ENCODE data around the gene MROH8.
A peak's percentile ranks its signal among the peaks of the same experiment; 100 is the strongest.

MROH8 gene

DNA sequence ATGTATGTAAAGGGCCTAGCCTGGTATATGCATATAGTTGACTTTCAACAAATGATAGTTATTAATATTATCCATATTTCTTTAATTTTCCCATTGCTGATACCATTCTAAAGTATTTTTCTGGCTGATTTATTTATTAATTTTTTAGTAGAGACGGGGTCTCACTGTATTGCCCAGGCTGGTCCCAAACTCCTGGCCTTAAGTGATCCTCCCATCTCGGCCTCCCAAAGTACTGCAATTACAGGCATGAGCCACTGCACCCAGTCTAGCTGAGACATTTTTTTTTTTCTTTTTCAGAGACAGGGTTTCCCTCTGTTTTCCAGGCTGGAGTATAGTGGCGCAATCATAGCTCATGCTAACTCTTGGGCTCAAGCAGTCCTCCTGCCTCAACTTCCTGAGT is 29.8 kb upstream of the MROH8 start:
- no peak overlapping the region for H3K9ac ChIP-seq (ENCODE audit: low read length)
- H3K27me3 ChIP-seq (ENCODE audit: control insufficient read depth, insufficient read depth, low read length): no peaks in the 10 kb centered on the region
- H3K36me3 ChIP-seq (ENCODE audit: control insufficient read depth, insufficient read depth, low read length): peaks cover 26% of the 10 kb centered on the region
- no peaks in the 10 kb centered on the region for H3K4me1 ChIP-seq (ENCODE audit: control insufficient read depth, insufficient read depth, low read length)
- H3K27ac ChIP-seq (ENCODE audit: low read depth, low read length): no peak overlapping the region
- H3K4me3 ChIP-seq (ENCODE audit: low read length): no peak overlapping the region

DNA sequence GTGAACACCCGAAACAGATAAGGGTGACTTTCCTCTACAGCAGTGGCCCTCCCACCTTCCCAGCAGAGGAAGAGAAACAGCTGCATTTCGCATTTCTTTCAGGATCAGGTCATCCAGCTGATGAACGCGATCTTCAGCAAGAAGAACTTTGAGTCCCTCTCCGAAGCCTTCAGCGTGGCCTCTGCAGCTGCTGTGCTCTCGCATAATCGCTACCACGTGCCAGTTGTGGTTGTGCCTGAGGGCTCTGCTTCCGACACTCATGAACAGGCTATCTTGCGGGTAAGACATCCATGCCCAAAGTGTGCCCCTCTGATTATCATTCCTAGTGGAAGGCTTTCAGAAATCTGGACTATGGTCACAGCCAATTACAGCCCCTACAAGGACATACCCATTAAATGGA is 27.8 kb upstream of the MROH8 start:
- Histone ChIP-seq H3K27me3 (ENCODE audit: control insufficient read depth, insufficient read depth, low read length) (no peaks in the 10 kb centered on the region), H3K36me3 (ENCODE audit: control insufficient read depth, insufficient read depth, low read length) (peaks cover 22% of the 10 kb centered on the region), H3K27ac (ENCODE audit: low read depth, low read length) (no peak overlapping the region), H3K4me1 (ENCODE audit: control insufficient read depth, insufficient read depth, low read length) (peaks cover 3% of the 10 kb centered on the region), H3K9ac (ENCODE audit: low read length) (no peak overlapping the region), H3K4me3 (ENCODE audit: low read length) (no peak overlapping the region)

DNA sequence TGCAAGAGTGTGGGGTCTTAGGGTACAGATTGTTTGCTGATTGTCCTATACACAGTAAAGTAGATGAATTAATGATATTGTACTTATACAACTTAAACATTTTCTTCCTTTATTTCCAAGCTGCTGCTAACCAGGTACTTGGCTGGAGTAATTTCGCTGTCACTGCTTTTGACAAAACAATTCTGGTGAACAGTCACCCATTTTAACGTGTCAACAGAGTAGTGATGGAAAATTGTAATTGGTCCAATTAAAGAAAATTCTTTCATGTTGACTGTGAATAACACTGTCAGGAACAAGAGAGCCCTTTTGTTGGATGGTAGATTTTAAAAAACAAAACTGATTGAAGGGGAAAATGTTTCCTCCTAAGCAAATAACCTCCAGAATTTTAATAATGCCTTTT is 26.4 kb upstream of the MROH8 start:
- H3K4me1 ChIP-seq (ENCODE audit: control insufficient read depth, insufficient read depth, low read length): peaks cover 3% of the 10 kb centered on the region
- H3K27me3 ChIP-seq (ENCODE audit: control insufficient read depth, insufficient read depth, low read length): no peaks in the 10 kb centered on the region
- H3K36me3 ChIP-seq (ENCODE audit: control insufficient read depth, insufficient read depth, low read length): peaks cover 25% of the 10 kb centered on the region
- H3K27ac ChIP-seq (ENCODE audit: low read depth, low read length): no peak overlapping the region
- H3K4me3 ChIP-seq (ENCODE audit: low read length): no peak overlapping the region
- H3K9ac ChIP-seq (ENCODE audit: low read length): no peak overlapping the region

DNA sequence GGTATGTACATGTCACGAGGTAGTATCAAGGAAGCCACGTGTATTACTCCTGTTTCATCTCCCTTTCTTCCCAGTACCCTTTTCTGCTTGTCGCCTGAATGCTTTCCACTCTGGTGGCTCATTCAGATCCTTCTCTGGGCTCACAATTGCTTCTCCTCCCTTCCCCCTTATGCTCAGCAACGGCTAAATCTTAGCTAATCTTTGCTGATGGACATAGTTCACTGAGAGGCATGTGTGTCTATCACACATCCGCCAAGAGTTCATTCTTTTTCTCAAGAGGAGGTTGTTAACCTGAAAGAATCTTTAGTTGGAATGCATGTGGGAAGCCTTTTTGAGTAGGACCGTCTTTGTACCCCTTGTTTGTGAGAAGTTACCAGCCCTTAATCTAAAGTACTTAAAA is 25.8 kb upstream of the MROH8 start:
- H3K4me3 ChIP-seq (ENCODE audit: low read length): no peak overlapping the region
- no peak overlapping the region for H3K27ac ChIP-seq (ENCODE audit: low read depth, low read length)
- H3K4me1 ChIP-seq (ENCODE audit: control insufficient read depth, insufficient read depth, low read length): peaks cover 3% of the 10 kb centered on the region
- no peak overlapping the region for H3K9ac ChIP-seq (ENCODE audit: low read length)
- H3K36me3 ChIP-seq (ENCODE audit: control insufficient read depth, insufficient read depth, low read length): peaks cover 30% of the 10 kb centered on the region
- H3K27me3 ChIP-seq (ENCODE audit: control insufficient read depth, insufficient read depth, low read length): no peaks in the 10 kb centered on the region

DNA sequence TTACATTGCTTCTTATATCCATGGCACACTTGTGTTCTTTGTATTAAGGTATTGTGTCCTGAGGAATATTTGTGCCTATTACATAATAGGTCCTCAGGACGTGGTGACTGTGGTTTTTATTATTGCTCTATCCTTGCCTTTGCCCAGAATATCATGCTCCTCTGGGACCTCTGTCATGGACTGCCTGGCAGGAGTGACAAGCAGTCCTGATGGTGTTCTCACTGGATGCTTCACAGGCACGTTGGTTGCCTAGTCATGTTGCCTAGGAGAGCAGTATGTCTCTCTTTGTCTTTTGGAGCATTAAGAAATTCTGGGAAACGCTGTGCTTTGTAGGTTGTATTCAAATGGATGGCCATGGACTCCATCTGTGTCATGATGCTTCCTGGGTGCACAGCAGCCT is 24.7 kb upstream of the MROH8 start:
- no peak overlapping the region for H3K27ac ChIP-seq (ENCODE audit: low read depth, low read length)
- H3K9ac ChIP-seq (ENCODE audit: low read length): no peak overlapping the region
- peaks cover 35% of the 10 kb centered on the region for H3K36me3 ChIP-seq (ENCODE audit: control insufficient read depth, insufficient read depth, low read length)

DNA sequence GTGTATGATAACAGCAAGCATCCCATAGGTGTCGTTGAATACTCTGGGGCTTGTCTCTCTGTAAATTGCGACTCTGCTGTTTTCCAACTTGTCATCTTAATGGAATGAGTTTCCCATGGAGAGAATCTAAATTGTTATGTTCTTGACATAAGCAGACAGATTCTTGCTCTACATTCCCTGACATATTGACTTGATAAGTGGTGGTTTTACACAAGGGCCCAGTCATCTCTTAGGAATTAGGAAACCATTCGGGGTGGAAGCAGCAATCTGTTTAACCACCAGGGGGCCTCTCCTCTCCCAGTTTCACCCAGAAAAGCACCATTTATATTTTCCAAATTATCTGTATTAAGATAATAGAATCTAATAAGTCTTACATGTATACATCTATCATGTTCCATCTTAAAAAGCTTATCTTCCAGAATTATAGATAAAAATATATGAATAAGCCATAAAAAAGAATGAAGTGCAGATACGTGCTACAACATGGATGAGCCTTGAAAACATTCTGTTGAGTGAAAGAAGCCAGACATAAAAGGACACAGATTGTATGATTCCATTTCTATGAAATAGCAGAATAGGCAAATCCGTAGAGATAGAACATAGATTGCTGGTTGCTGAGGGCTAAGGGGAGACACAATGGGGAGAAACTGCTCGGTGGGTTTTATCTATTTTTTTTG is 23.1 kb upstream of the MROH8 start:
- no peak overlapping the region for H3K4me3 ChIP-seq (ENCODE audit: low read length)
- no peak overlapping the region for H3K9ac ChIP-seq (ENCODE audit: low read length)
- no peaks in the 10 kb centered on the region for H3K27me3 ChIP-seq (ENCODE audit: control insufficient read depth, insufficient read depth, low read length)
- H3K4me1 ChIP-seq (ENCODE audit: control insufficient read depth, insufficient read depth, low read length): peaks cover 3% of the 10 kb centered on the region
- peaks cover 39% of the 10 kb centered on the region for H3K36me3 ChIP-seq (ENCODE audit: control insufficient read depth, insufficient read depth, low read length)
- peak overlapping the region; percentile 61 for H3K27ac ChIP-seq (ENCODE audit: low read depth, low read length)

More for the DNA sequence above, 24.7 kb upstream of the MROH8 start:
- no peaks in the 10 kb centered on the region for H3K27me3 ChIP-seq (ENCODE audit: control insufficient read depth, insufficient read depth, low read length)
- H3K4me3 ChIP-seq (ENCODE audit: low read length): no peak overlapping the region
- H3K4me1 ChIP-seq (ENCODE audit: control insufficient read depth, insufficient read depth, low read length): peaks cover 3% of the 10 kb centered on the region

DNA sequence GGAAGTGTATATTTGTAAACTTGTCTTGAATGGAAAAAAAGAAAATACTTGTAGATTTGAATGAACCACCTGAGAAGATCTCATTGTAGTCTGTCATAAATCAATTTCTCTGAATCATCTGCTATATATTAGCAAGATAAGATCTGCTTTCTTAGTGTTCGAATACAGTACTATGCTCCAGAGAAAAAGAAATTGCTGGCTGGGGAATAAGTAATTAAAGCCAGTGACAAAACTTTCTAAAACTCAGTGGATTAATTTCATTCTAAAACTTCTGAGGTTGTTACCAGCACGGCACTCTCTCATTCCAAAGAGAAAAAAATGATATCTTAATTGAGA is 22.4 kb upstream of the MROH8 start:
- H3K36me3 ChIP-seq (ENCODE audit: control insufficient read depth, insufficient read depth, low read length): peaks cover 38% of the 10 kb centered on the region
- H3K4me3 ChIP-seq (ENCODE audit: low read length): no peak overlapping the region
- H3K27ac ChIP-seq (ENCODE audit: low read depth, low read length): peak overlapping the region; percentile 61
- H3K4me1 ChIP-seq (ENCODE audit: control insufficient read depth, insufficient read depth, low read length): peaks cover 3% of the 10 kb centered on the region
- H3K27me3 ChIP-seq (ENCODE audit: control insufficient read depth, insufficient read depth, low read length): no peaks in the 10 kb centered on the region
- no peak overlapping the region for H3K9ac ChIP-seq (ENCODE audit: low read length)

DNA sequence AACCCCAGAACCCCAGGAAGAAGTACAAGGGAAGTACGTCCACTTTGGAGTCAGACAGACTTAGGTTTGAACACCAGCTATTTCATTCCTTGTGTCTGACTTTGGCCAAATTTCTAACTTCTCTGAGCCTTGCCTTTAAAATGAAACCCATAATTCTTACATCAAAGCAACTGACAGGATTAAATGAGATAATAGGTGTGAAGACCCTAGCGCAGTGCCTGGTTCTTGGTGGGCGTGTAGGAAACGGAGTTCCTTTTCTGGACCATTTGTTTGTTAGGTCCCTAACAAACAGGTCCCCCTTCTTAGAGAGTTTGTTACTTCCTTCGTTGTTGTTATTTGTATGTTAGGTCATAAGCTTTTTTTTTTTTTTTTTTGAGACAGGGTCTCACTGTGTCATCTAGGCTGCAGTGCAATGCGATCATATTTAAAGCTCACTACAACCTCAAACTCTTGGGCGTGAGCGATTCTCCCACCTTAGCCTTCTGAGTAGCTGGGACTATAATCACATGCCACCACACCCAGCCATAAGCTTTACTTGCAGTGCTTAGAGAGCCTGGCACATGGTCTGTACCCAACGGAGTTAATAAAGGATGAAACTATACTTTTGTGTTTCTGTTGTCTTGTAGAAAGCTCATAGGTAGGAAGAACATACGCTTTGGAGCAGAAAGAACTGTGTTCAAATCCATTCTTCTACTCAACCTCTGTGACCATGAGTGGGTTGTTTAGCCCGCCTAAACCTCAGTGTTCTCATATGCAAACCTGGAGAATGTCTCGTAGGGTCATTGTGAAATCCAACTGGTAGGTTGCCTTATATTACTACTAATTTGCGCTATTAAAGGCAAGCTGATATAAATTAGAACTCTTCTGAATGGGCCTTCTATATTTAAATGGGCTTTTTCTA is 21.8 kb upstream of the MROH8 start:
- no peaks in the 10 kb centered on the region for H3K27me3 ChIP-seq (ENCODE audit: control insufficient read depth, insufficient read depth, low read length)
- H3K36me3 ChIP-seq (ENCODE audit: control insufficient read depth, insufficient read depth, low read length): peaks cover 37% of the 10 kb centered on the region
- no peak overlapping the region for H3K4me3 ChIP-seq (ENCODE audit: low read length)
- no peak overlapping the region for H3K9ac ChIP-seq (ENCODE audit: low read length)
- peaks cover 3% of the 10 kb centered on the region for H3K4me1 ChIP-seq (ENCODE audit: control insufficient read depth, insufficient read depth, low read length)
- H3K27ac ChIP-seq (ENCODE audit: low read depth, low read length): no peak overlapping the region

DNA sequence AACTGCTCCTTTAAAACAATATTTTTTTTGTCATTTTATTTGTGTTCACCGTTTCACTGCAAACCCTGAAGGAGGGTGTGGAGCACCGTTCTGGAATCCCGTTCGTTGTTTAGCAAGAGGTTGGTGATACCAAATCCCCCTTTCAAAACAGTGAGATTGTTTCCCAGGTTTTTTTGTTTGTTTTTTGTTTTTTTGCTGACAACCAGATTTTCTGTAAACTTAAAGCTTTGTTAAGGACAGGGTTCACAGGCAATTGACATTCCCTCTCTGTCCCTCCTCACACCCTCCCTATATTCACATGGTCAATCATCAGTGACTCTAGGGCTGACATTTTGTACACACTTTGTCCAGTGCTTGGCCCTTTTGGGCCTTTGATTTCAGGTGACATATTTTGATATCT is 21.0 kb upstream of the MROH8 start:
- Histone ChIP-seq H3K4me3 (ENCODE audit: low read length) (no peak overlapping the region), H3K27ac (ENCODE audit: low read depth, low read length) (no peak overlapping the region), H3K4me1 (ENCODE audit: control insufficient read depth, insufficient read depth, low read length) (peaks cover 3% of the 10 kb centered on the region), H3K36me3 (ENCODE audit: control insufficient read depth, insufficient read depth, low read length) (peaks cover 37% of the 10 kb centered on the region), H3K27me3 (ENCODE audit: control insufficient read depth, insufficient read depth, low read length) (no peaks in the 10 kb centered on the region), H3K9ac (ENCODE audit: low read length) (no peak overlapping the region)

DNA sequence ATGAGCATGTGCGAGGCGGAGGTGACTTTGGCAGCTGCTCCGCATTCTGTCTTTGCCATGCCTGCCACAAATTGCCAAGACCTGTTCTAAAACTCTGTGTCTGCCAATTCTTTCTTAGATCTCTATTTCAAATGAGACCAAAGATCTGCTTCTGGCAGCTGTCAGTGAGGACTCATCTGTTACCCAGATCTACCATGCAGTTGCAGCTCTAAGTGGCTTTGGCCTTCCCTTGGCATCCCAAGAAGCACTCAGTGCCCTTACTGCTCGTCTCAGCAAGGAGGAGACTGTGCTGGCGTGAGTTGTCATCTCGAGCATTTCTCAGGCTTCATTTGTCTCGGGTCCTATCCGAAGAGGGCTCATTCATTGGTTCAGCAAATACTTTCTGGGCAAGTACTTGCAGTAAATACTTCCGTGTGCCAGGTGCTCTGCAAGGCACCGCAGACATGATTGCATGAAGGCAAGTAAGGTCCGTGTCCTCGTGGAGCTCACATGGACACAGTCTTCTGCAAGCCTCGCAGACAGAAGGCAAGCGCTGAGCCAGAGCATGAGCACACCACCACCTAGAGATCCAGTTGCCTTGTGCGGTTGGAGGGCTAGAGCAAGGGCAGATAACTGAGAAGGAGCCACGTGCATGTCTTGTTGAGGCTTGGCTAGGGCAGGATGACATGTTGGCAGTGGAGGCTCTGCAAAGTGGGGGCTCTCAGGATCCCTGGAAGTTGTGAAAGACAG is 19.7 kb upstream of the MROH8 start:
- Histone ChIP-seq H3K27ac (ENCODE audit: low read depth, low read length) (no peak overlapping the region), H3K36me3 (ENCODE audit: control insufficient read depth, insufficient read depth, low read length) (peaks cover 25% of the 10 kb centered on the region), H3K27me3 (ENCODE audit: control insufficient read depth, insufficient read depth, low read length) (no peaks in the 10 kb centered on the region), H3K9ac (ENCODE audit: low read length) (no peak overlapping the region), H3K4me1 (ENCODE audit: control insufficient read depth, insufficient read depth, low read length) (peaks cover 10% of the 10 kb centered on the region), H3K4me3 (ENCODE audit: low read length) (no peak overlapping the region)

DNA sequence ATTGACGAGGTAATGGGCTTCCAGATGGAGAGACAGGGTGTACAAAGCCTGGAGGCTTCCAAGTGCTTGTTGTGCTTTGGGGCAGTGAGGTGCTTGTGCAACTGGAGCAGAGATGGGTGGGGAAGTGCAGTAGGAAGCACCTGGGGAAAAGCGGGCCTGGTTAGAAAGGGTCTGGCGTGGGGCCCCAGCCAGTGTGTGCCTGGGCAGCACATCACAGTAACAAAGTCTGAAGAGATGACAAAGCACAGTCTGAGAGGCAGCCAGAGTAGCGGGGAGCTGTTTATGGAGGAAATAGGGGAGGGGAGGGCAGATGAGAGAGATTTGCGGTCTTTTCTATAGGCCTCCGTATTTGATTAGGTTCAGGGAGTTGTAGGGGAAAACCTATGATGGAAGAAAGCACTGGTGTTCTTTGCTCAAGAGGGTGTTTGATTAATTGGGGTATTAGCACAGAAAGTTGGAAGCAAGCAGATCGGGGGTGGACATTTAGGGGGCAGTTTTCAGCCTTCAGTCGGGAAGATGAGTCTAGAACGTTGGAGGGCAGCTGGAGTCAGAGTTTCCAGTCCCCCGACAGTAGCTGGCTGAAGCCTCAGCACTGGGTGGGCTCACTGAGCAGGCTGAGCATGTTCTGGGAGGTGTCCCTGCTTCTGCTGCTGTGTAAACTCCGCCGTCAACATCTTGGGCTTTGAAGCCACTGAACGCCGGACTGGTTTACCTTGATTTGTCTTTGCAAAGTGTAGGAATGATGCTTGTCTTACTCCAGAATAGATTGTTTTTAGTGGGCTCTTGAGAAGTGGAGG is 15.5 kb upstream of the MROH8 start:
- Histone ChIP-seq H3K36me3 (ENCODE audit: control insufficient read depth, insufficient read depth, low read length) (peaks cover 13% of the 10 kb centered on the region), H3K4me3 (ENCODE audit: low read length) (no peak overlapping the region), H3K4me1 (ENCODE audit: control insufficient read depth, insufficient read depth, low read length) (peaks cover 16% of the 10 kb centered on the region), H3K27ac (ENCODE audit: low read depth, low read length) (no peak overlapping the region), H3K27me3 (ENCODE audit: control insufficient read depth, insufficient read depth, low read length) (no peaks in the 10 kb centered on the region), H3K9ac (ENCODE audit: low read length) (no peak overlapping the region)

DNA sequence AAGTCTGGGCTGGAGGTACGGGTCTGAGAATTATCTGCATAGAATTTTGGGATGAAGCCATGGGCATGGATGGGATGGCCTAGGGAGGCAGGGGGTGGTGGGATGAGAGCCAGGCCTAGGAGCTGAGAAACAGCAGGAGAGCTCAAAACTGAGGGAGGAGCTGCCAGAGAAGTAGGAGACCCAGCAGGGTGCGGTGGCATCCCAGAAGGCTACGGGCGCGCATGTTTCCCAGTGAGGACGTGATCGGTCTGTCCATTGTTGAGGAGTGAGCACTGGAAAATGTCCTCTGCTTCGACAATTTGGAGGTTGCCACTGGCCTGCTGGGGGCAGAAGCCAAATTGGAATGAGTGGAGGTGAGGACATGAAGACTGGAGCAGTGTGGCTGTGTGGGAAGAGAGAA is 14.5 kb upstream of the MROH8 start:
- peaks cover 17% of the 10 kb centered on the region for H3K4me1 ChIP-seq (ENCODE audit: control insufficient read depth, insufficient read depth, low read length)

More for the DNA sequence above, 14.5 kb upstream of the MROH8 start:
- no peak overlapping the region for H3K27ac ChIP-seq (ENCODE audit: low read depth, low read length)
- H3K4me3 ChIP-seq (ENCODE audit: low read length): no peak overlapping the region
- peaks cover 5% of the 10 kb centered on the region for H3K36me3 ChIP-seq (ENCODE audit: control insufficient read depth, insufficient read depth, low read length)
- H3K27me3 ChIP-seq (ENCODE audit: control insufficient read depth, insufficient read depth, low read length): no peaks in the 10 kb centered on the region
- no peak overlapping the region for H3K9ac ChIP-seq (ENCODE audit: low read length)

Measured in rectal smooth muscle tissue (tissue), 1 donor.